IMR-90 (cell line): Measurements from ENCODE around the gene CYP3A4. TPM values are rescaled to one million over a fixed set of nuclear protein-coding genes. Genes with fewer than 3 reads are reported as not detected.
"Not testable (repeated sequence)": the region's sequence is repeated elsewhere in the genome, so short reads cannot be mapped to it uniquely, and the experiment has no call there.

Experiments
- ATAC-seq: fragments of 200-7000 bp; cut with Tn5 transposase; 2 replicates; pipeline ENCODE4 v1.9.1; 2020; ENCODE audit warnings: low read depth, mild to moderate bottlenecking, moderate library complexity
- BruUV-seq: library from RNA; stranded (reverse); fragments of 400-500 nt; replicated peaks from 2 replicates; lab custom pipeline; 2021; lab: Mats Ljungman, UMichigan
- CTCF ChIA-PET: fragments of 300-600 bp; formaldehyde crosslinking; extraction: SDS; loops from one replicate; lab custom pipeline; 2021; ENCODE audit warnings: antibody characterized with exemption; lab: Yijun Ruan, JAX
- POLR2A ChIA-PET: fragments of 300-600 bp; sonication (Branson Sonifier 250); formaldehyde crosslinking; loops from one replicate; lab custom pipeline; 2022; ENCODE audit warnings: antibody characterized with exemption; ENCODE audit not compliant: unreplicated experiment; lab: Charles Lee
- DNase-seq: peaks from one replicate; pipeline ENCODE4 v3.0.0; 2013
- H2AFZ ChIP-seq: replicated peaks from 2 replicates; pipeline ENCODE3; 2013; ENCODE audit warnings: low read length, mild to moderate bottlenecking; ENCODE audit not compliant: poor library complexity
- H2AK5ac ChIP-seq: 2 replicates; pipeline ENCODE4 v1.6.1; 2013; ENCODE audit warnings: low read depth, low read length, inconsistent platforms
- H2AK9ac ChIP-seq: replicated peaks from 2 replicates; pipeline ENCODE3; 2013; ENCODE audit warnings: mild to moderate bottlenecking, low read depth, low read length, moderate library complexity; ENCODE audit not compliant: poor library complexity
- H2BK120ac ChIP-seq: 2 replicates; pipeline ENCODE4 v1.6.1; 2013; ENCODE audit warnings: low read depth, low read length, inconsistent platforms
- H2BK15ac ChIP-seq: 3 replicates; pipeline ENCODE4 v1.6.1; 2013; ENCODE audit warnings: low read depth, low read length, inconsistent platforms
- H2BK20ac ChIP-seq: 2 replicates; pipeline ENCODE4 v1.6.1; 2013; ENCODE audit warnings: low read depth, mild to moderate bottlenecking, inconsistent platforms, low read length, moderate library complexity
- H2BK5ac ChIP-seq: 2 replicates; pipeline ENCODE4 v1.6.1; 2013; ENCODE audit warnings: mild to moderate bottlenecking, low read depth, low read length, inconsistent platforms; ENCODE audit not compliant: poor library complexity, severe bottlenecking
- H3K14ac ChIP-seq: replicated peaks from 2 replicates; pipeline ENCODE4 v1.6.1; 2013; ENCODE audit warnings: low read depth, low read length, inconsistent platforms
- H3K18ac ChIP-seq: 2 replicates; pipeline ENCODE4 v1.6.1; 2013; ENCODE audit warnings: low read depth, low read length, control low read depth
- H3K23ac ChIP-seq: 2 replicates; pipeline ENCODE4 v1.6.1; 2013; ENCODE audit warnings: low read depth, low read length, inconsistent platforms
- H3K27ac ChIP-seq: 2 replicates; pipeline ENCODE4 v1.5.1; 2013; ENCODE audit warnings: mild to moderate bottlenecking, control low read depth, low read length; ENCODE audit not compliant: insufficient read depth
- H3K27me3 ChIP-seq: 2 replicates; pipeline ENCODE4 v1.6.1; 2013; ENCODE audit warnings: low read length; ENCODE audit not compliant: control insufficient read depth, insufficient read depth
- H3K36me3 ChIP-seq: 2 replicates; pipeline ENCODE4 v1.6.1; 2013; ENCODE audit warnings: low read length, mixed read lengths; ENCODE audit not compliant: control insufficient read depth, insufficient read depth
- H3K4ac ChIP-seq: 2 replicates; pipeline ENCODE4 v1.6.1; 2013; ENCODE audit warnings: low read depth, low read length, inconsistent platforms
- H3K4me1 ChIP-seq: 2 replicates; pipeline ENCODE4 v1.6.1; 2013; ENCODE audit warnings: low read length, mixed read lengths; ENCODE audit not compliant: control insufficient read depth, insufficient read depth
- H3K4me2 ChIP-seq: 2 replicates; pipeline ENCODE4 v1.6.1; 2013; ENCODE audit warnings: low read depth, mild to moderate bottlenecking, control low read depth, low read length, moderate library complexity
- H3K4me3 ChIP-seq: 2 replicates; pipeline ENCODE4 v1.5.1; 2013; ENCODE audit warnings: low read depth, mild to moderate bottlenecking, control low read depth, low read length, moderate library complexity; ENCODE audit not compliant: insufficient read depth
- H3K56ac ChIP-seq: 2 replicates; pipeline ENCODE4 v1.6.1; 2013; ENCODE audit warnings: low read length, inconsistent platforms; ENCODE audit not compliant: insufficient read depth; ENCODE audit errors: extremely low read depth
- H3K79me1 ChIP-seq, 2 experiments: 2 replicates each; pipeline ENCODE4 v1.6.1; 2013; ENCODE audit warnings: low read length in 2 of 2, inconsistent platforms in 1 of 2, low read depth in 1 of 2
- H3K9ac ChIP-seq: 2 replicates; pipeline ENCODE4 v1.6.1; 2013; ENCODE audit warnings: low read depth, low read length, control low read depth
- H3K9me1 ChIP-seq: 2 replicates; pipeline ENCODE4 v1.6.1; 2013; ENCODE audit warnings: low read length, inconsistent platforms; ENCODE audit not compliant: insufficient read depth
- H3K9me3 ChIP-seq: 2 replicates; pipeline ENCODE4 v1.6.1; 2013; ENCODE audit warnings: low read length; ENCODE audit not compliant: control insufficient read depth, insufficient read depth
- H4K20me1 ChIP-seq: 2 replicates; pipeline ENCODE4 v1.6.1; 2013; ENCODE audit warnings: low read length, inconsistent platforms; ENCODE audit not compliant: insufficient read depth
- H4K5ac ChIP-seq: 2 replicates; pipeline ENCODE4 v1.6.1; 2013; ENCODE audit warnings: mild to moderate bottlenecking, low read depth, low read length, control low read depth
- H4K8ac ChIP-seq, 2 experiments: 2 replicates each; pipeline ENCODE4 v1.6.1; 2013; ENCODE audit warnings: low read depth in 2 of 2, low read length in 2 of 2, control low read depth in 1 of 2, inconsistent platforms in 1 of 2
- H4K91ac ChIP-seq: 2 replicates; pipeline ENCODE4 v1.6.1; 2013; ENCODE audit warnings: low read depth, low read length, inconsistent platforms; ENCODE audit not compliant: insufficient read depth
- WGBS, 2 experiments: methylation state at CpG; one replicate each; pipeline versions ENCODE4 v1.1.5 to v1.1.7; 2013; ENCODE audit warnings: missing lambda C conversion rate in 2 of 2; ENCODE audit not compliant: insufficient read length in 1 of 2; ENCODE audit errors: extremely low coverage in 2 of 2; 5-methylcytosine and 5-hydroxymethylcytosine counted together
- dilution Hi-C: fragments of 300-500 bp; cut with HindIII; formaldehyde crosslinking; loops from one replicate; pipeline ENCODE4 v1.14.3; 2018; ENCODE audit warnings: low sequenced_read_pairs; ENCODE audit not compliant: unreplicated experiment
- in situ Hi-C: fragments of 300-500 bp; cut with MboI; formaldehyde crosslinking; loops from 3 replicates; pipeline ENCODE4 v1.14.3; 2019; ENCODE audit warnings: low sequenced_read_pairs, inconsistent platforms, mixed read lengths
- intact Hi-C: fragments of 100-400 bp; cut with micrococcal nuclease; formaldehyde crosslinking; loops from 2 replicates; pipeline ENCODE4 v1.10.0; 2022
- polyA plus RNA-seq, 3 experiments: library from polyadenylated mRNA; depleted of rRNA; stranded (reverse); fragments of >200 nt; gene quantifications; 2 replicates each; pipeline ENCODE4 v1.2.3, GENCODE V29; 2012; ENCODE audit warnings: low replicate concordance in 1 of 3
- total RNA-seq: library from RNA; depleted of rRNA; stranded (reverse); fragments of >200 nt; gene quantifications from 2 replicates; pipeline ENCODE4 v1.2.3, GENCODE V29; 2012

The CYP3A4 gene
- total and polyA plus RNA-seq, 2 of the 4 experiments (the other 2 are of a cell fraction) = not detected

GRCh38 chr7:99795864-99796263 is 11.9 kb upstream of the CYP3A4 start:
- H2AK9ac ChIP-seq, H3K56ac ChIP-seq, H3K9me3 ChIP-seq, H2BK5ac ChIP-seq, H4K8ac ChIP-seq, H3K79me1 ChIP-seq, H2BK120ac ChIP-seq, H3K36me3 ChIP-seq, CTCF ChIA-PET, H4K20me1 ChIP-seq, DNase-seq, H4K5ac ChIP-seq, H3K4ac ChIP-seq, intact Hi-C loops, H3K9ac ChIP-seq, H3K14ac ChIP-seq, H3K23ac ChIP-seq, H2BK20ac ChIP-seq, H3K27me3 ChIP-seq, POLR2A ChIA-PET, in situ Hi-C loops, H2BK15ac ChIP-seq, H3K27ac ChIP-seq, H3K4me3 ChIP-seq, dilution Hi-C loops, H2AK5ac ChIP-seq, H3K9me1 ChIP-seq, H3K4me1 ChIP-seq, H3K18ac ChIP-seq, H2AFZ ChIP-seq, H4K91ac ChIP-seq, H3K4me2 ChIP-seq, ATAC-seq, BruUV-seq: not testable (repeated sequence)
- WGBS, 2 experiments = no CpG with 5 or more reads among the region's 2 CpGs
